Measurements from ENCODE around the gene MAP3K1. TPM values are rescaled to one million over a fixed set of nuclear protein-coding genes. Genes with fewer than 3 reads are reported as not detected.

Gene MAP3K1
- total and polyA plus RNA-seq, 7 donors, result 3.0 to 12.5 (median 8.4) TPM

GRCh38 chr5:56850423-56850822 is 35.1 kb downstream of the MAP3K1 start:
- H3K27ac ChIP-seq, result no peak overlapping the region
- no peak for DNase-seq
- intact Hi-C loops (cut with DNase I), result no loop called here

GRCh38 chr5:56851258-56851941 is 36.1 kb downstream of the MAP3K1 start:
- intact Hi-C loops (cut with DNase I), result no loop called here
- no peak for TF ChIP-seq POLR2AphosphoS5 (IDR thresholded peaks at IDR 0.05)
- Histone ChIP-seq H3K36me3 (no peaks in the 10 kb centered on the region), H3K27me3 (no peaks in the 10 kb centered on the region), H3K4me1 (peaks cover 0 to 58% (median 28%) of the 10 kb centered on the region in 4 donors), H3K4me3 (no peak overlapping the region), H3K9me3 (no peaks in the 10 kb centered on the region), H3K27ac (no peak overlapping the region)
- 24 to 55% methylated on average over 6 of the region's 6 CpGs for WGBS, 2 donors
- no peak for DNase-seq

More at GRCh38 chr5:56850423-56850822, 35.1 kb downstream of the MAP3K1 start:
- no peak for TF ChIP-seq POLR2A (IDR thresholded peaks at IDR 0.05)
- TF ChIP-seq CTCF (IDR thresholded peaks at IDR 0.05), result no peak
- TF ChIP-seq EP300 (IDR thresholded peaks at IDR 0.05), result no peak
- no peak for TF ChIP-seq POLR2AphosphoS5 (IDR thresholded peaks at IDR 0.05)
- Histone ChIP-seq H3K36me3 (no peaks in the 10 kb centered on the region), H3K27me3 (no peaks in the 10 kb centered on the region), H3K9me3 (no peaks in the 10 kb centered on the region), H3K4me3 (no peak overlapping the region), H3K4me1 (peaks cover 0 to 60% (median 30%) of the 10 kb centered on the region in 4 donors)
- WGBS, 2 donors, result 82 to 87% methylated on average over 2 of the region's 2 CpGs

- no peaks in the 10 kb centered on the region for H3K27me3 ChIP-seq
- TF ChIP-seq CTCF (IDR thresholded peaks at IDR 0.05) (no peak), EP300 (IDR thresholded peaks at IDR 0.05) (no peak), POLR2AphosphoS5 (IDR thresholded peaks at IDR 0.05) (no peak), POLR2A (IDR thresholded peaks at IDR 0.05) (no peak)
- intact Hi-C loops (cut with DNase I), result no loop called here
- H3K4me1 ChIP-seq, result peaks cover 0 to 61% (median 28%) of the 10 kb centered on the region in 4 donors
- no peak for DNase-seq
- H3K27ac ChIP-seq, result no peak overlapping the region
- no peaks in the 10 kb centered on the region for H3K9me3 ChIP-seq
- H3K36me3 ChIP-seq, result no peaks in the 10 kb centered on the region
- 48 to 72% methylated on average over 3 of the region's 3 CpGs for WGBS, 2 donors
- no peak overlapping the region for H3K4me3 ChIP-seq
These were observed 37.1 kb downstream of the MAP3K1 start for GRCh38 chr5:56852228-56853000.

GRCh38 chr5:56853698-56854097 is 38.3 kb downstream of the MAP3K1 start:
- Histone ChIP-seq H3K9me3 (no peaks in the 10 kb centered on the region), H3K4me3 (no peak overlapping the region), H3K27ac (no peak overlapping the region), H3K36me3 (no peaks in the 10 kb centered on the region), H3K4me1 (peaks cover 0 to 55% (median 26%) of the 10 kb centered on the region in 4 donors), H3K27me3 (no peaks in the 10 kb centered on the region)
- DNase-seq, result no peak
- intact Hi-C loops (cut with DNase I), result no loop called here
- no peak for TF ChIP-seq CTCF (IDR thresholded peaks at IDR 0.05)
- no peak for TF ChIP-seq EP300 (IDR thresholded peaks at IDR 0.05)
- no peak for TF ChIP-seq POLR2AphosphoS5 (IDR thresholded peaks at IDR 0.05)
- no peak for TF ChIP-seq POLR2A (IDR thresholded peaks at IDR 0.05)
- 61 to 85% methylated on average over 4 of the region's 4 CpGs for WGBS, 2 donors

- intact Hi-C loops (cut with DNase I), result no loop called here
- H3K36me3 ChIP-seq, result peaks cover 0 to 4% (median 0%) of the 10 kb centered on the region in 4 donors
These were observed 39.6 kb downstream of the MAP3K1 start for GRCh38 chr5:56854920-56855319.

More at GRCh38 chr5:56854920-56855319, 39.6 kb downstream of the MAP3K1 start:
- 85 to 91% methylated on average over 1 of the region's 1 CpG for WGBS, 2 donors
- DNase-seq, result no peak
- no peaks in the 10 kb centered on the region for H3K27me3 ChIP-seq
- no peak overlapping the region for H3K27ac ChIP-seq
- peaks cover 0 to 43% (median 19%) of the 10 kb centered on the region in 4 donors for H3K4me1 ChIP-seq
- H3K9me3 ChIP-seq, result no peaks in the 10 kb centered on the region
- H3K4me3 ChIP-seq, result no peak overlapping the region
- TF ChIP-seq CTCF (IDR thresholded peaks at IDR 0.05) (no peak), POLR2AphosphoS5 (IDR thresholded peaks at IDR 0.05) (no peak), EP300 (IDR thresholded peaks at IDR 0.05) (no peak), POLR2A (IDR thresholded peaks at IDR 0.05) (no peak)
